GM23338 (cell line): ENCODE data around the gene SCNN1B. TPM values are rescaled to one million over a fixed set of nuclear protein-coding genes. Genes with fewer than 3 reads are reported as not detected.

ENCODE experiments used
- ATAC-seq: fragments of 200-7000 bp; cut with Tn5 transposase; 3 replicates; pipeline ENCODE4 v1.9.1; 2020
- DNase-seq: peaks from one replicate; pipeline ENCODE4 v3.0.0-alpha.2; 2015; ENCODE audit warnings: low spot score
- H2AFZ ChIP-seq: fragments of 200-600 bp; sonication (generic); 2 replicates; pipeline ENCODE4 v1.8.0; 2016; ENCODE audit warnings: antibody characterized with exemption, mild to moderate bottlenecking, moderate library complexity
- H3F3A ChIP-seq: fragments of 200-600 bp; sonication (generic); replicated peaks from 2 replicates; pipeline ENCODE4 v1.8.0; 2017; ENCODE audit warnings: antibody characterized with exemption, mixed run types, low read depth
- H3K27ac ChIP-seq: fragments of 200-600 bp; sonication (generic); 2 replicates; pipeline ENCODE4 v1.6.1; 2016; ENCODE audit warnings: low read depth
- H3K27me3 ChIP-seq: fragments of 200-600 bp; sonication (generic); 2 replicates; pipeline ENCODE4 v1.8.0; 2016; ENCODE audit warnings: mild to moderate bottlenecking, mixed run types, moderate library complexity; ENCODE audit not compliant: insufficient read depth
- H3K36me3 ChIP-seq: fragments of 200-600 bp; sonication (generic); 2 replicates; pipeline ENCODE4 v1.8.0; 2016; ENCODE audit warnings: mild to moderate bottlenecking; ENCODE audit not compliant: insufficient read depth
- H3K4me1 ChIP-seq: fragments of 200-600 bp; sonication (generic); 2 replicates; pipeline ENCODE4 v1.8.0; 2016; ENCODE audit warnings: mild to moderate bottlenecking, moderate library complexity; ENCODE audit not compliant: insufficient read depth
- H3K4me2 ChIP-seq: fragments of 200-600 bp; sonication (generic); 2 replicates; pipeline ENCODE4 v1.7.1; 2017; ENCODE audit warnings: mixed run types
- H3K4me3 ChIP-seq: fragments of 200-600 bp; sonication (generic); 2 replicates; pipeline ENCODE4 v1.6.1; 2016; ENCODE audit warnings: mixed run types
- H3K79me2 ChIP-seq: fragments of 200-600 bp; sonication (generic); replicated peaks from 2 replicates; pipeline ENCODE4 v1.8.0; 2017; ENCODE audit warnings: mild to moderate bottlenecking; ENCODE audit not compliant: insufficient read depth
- H3K9me2 ChIP-seq: fragments of 200-600 bp; sonication (generic); 2 replicates; pipeline ENCODE4 v1.8.0; 2017; ENCODE audit not compliant: insufficient read depth
- H4K20me1 ChIP-seq: fragments of 200-600 bp; sonication (generic); replicated peaks from 2 replicates; pipeline ENCODE4 v1.8.0; 2017; ENCODE audit warnings: mild to moderate bottlenecking; ENCODE audit not compliant: insufficient read depth
- H3K27ac Mint-ChIP-seq: 2 replicates; pipeline ENCODE4 v1.8.0; 2020; ENCODE audit warnings: inconsistent platforms, mild to moderate bottlenecking, moderate library complexity, mixed read lengths
- H3K27me3 Mint-ChIP-seq: 3 replicates; pipeline ENCODE4 v1.8.0; 2022; ENCODE audit warnings: low read depth, mild to moderate bottlenecking, moderate library complexity, mixed read lengths, inconsistent platforms; ENCODE audit not compliant: insufficient read depth, poor library complexity
- H3K36me3 Mint-ChIP-seq: 3 replicates; pipeline ENCODE4 v1.8.0; 2021; ENCODE audit warnings: low read depth, mild to moderate bottlenecking, inconsistent platforms, moderate library complexity, mixed read lengths
- H3K4me1 Mint-ChIP-seq: 3 replicates; pipeline ENCODE4 v1.8.0; 2020; ENCODE audit warnings: mild to moderate bottlenecking, inconsistent platforms, mixed read lengths
- H3K4me3 Mint-ChIP-seq: 3 replicates; pipeline ENCODE4 v1.8.0; 2021; ENCODE audit warnings: moderate library complexity, mild to moderate bottlenecking, inconsistent platforms, mixed read lengths
- H3K9me3 Mint-ChIP-seq: 3 replicates; pipeline ENCODE4 v1.8.0; 2020; ENCODE audit warnings: moderate library complexity, mild to moderate bottlenecking, inconsistent platforms, mixed read lengths
- CREB1 ChIP-seq: fragments of 250-450 bp; sonication (Bioruptor Pico); IDR thresholded peaks from 2 replicates; pipeline ENCODE4 v1.5.0; 2020; ENCODE audit warnings: low read depth, mild to moderate bottlenecking, moderate library complexity
- CTCF ChIP-seq, 2 experiments: fragments of 200-600 bp in 1 of 2; sonication (generic) in 1 of 2; conservative IDR thresholded peaks; 2 replicates each; pipeline versions ENCODE4 v1.5.1 to v1.6.1; 2016 to 2017; ENCODE audit warnings: antibody characterized with exemption in 2 of 2, low read depth in 2 of 2, mild to moderate bottlenecking in 2 of 2, moderate library complexity in 1 of 2
- ETS1 ChIP-seq: IDR thresholded peaks from 2 replicates; pipeline ENCODE4 v1.6.1; 2016; ENCODE audit warnings: antibody characterized with exemption
- EZH2 ChIP-seq: fragments of 200-600 bp; sonication (generic); IDR thresholded peaks from one replicate; pipeline ENCODE4 v1.8.0; 2017; ENCODE audit warnings: antibody characterized with exemption, mild to moderate bottlenecking, low read depth; ENCODE audit not compliant: unreplicated experiment
- EZH2phosphoT487 ChIP-seq: fragments of 200-600 bp; sonication (generic); IDR thresholded peaks from one replicate; pipeline ENCODE4 v1.8.1; 2018; ENCODE audit warnings: antibody characterized with exemption; ENCODE audit not compliant: unreplicated experiment
- JUNB ChIP-seq: IDR thresholded peaks from one replicate; pipeline ENCODE4 v1.6.1; 2016; ENCODE audit warnings: antibody characterized with exemption; ENCODE audit not compliant: unreplicated experiment
- NANOG ChIP-seq: IDR thresholded peaks from 2 replicates; pipeline ENCODE4 v1.6.1; 2016; ENCODE audit warnings: antibody characterized with exemption, borderline replicate concordance
- POLR2AphosphoS5 ChIP-seq: IDR thresholded peaks from 2 replicates; pipeline ENCODE4 v1.6.1; 2016; ENCODE audit warnings: antibody characterized with exemption, low read depth
- REST ChIP-seq: IDR thresholded peaks from one replicate; pipeline ENCODE4 v1.6.1; 2018; ENCODE audit warnings: antibody characterized with exemption; ENCODE audit not compliant: unreplicated experiment
- STAT1 ChIP-seq: IDR thresholded peaks from one replicate; pipeline ENCODE4 v1.6.1; 2016; ENCODE audit warnings: antibody characterized with exemption; ENCODE audit not compliant: unreplicated experiment
- ZNF114 ChIP-seq: fragments of 250-450 bp; sonication (Bioruptor Pico); IDR thresholded peaks from 2 replicates; pipeline ENCODE4 v1.5.0; 2020; ENCODE audit warnings: mild to moderate bottlenecking, moderate library complexity
- ZNF331 ChIP-seq: fragments of 250-450 bp; sonication (Bioruptor Pico); IDR thresholded peaks from 2 replicates; pipeline ENCODE4 v1.5.0; 2020; ENCODE audit warnings: low read depth, mild to moderate bottlenecking, moderate library complexity
- polyA plus RNA-seq: library from polyadenylated mRNA; unstranded; fragments of >200 nt; fragmentation: Nextera tagmentation; extraction: Ambion mirVana; gene quantifications from 2 replicates; pipeline ENCODE4 v1.2.1, GENCODE V29; 2016
- total RNA-seq: library from RNA; depleted of rRNA; stranded (reverse); fragments of >200 nt; shearing (Covaris generic); gene quantifications from 2 replicates; pipeline ENCODE4 v1.2.3, GENCODE V29; 2014
- TF ChIP-seq, protein P1 (sequence below): fragments of 250-450 bp; sonication (Bioruptor Pico); IDR thresholded peaks from 2 replicates; pipeline ENCODE4 v1.5.0; 2020; ENCODE audit warnings: mild to moderate bottlenecking, moderate library complexity

Gene SCNN1B
- total and polyA plus RNA-seq, 2 experiments from 2014 or later, result 0.78 to 1.1 TPM

DNA sequence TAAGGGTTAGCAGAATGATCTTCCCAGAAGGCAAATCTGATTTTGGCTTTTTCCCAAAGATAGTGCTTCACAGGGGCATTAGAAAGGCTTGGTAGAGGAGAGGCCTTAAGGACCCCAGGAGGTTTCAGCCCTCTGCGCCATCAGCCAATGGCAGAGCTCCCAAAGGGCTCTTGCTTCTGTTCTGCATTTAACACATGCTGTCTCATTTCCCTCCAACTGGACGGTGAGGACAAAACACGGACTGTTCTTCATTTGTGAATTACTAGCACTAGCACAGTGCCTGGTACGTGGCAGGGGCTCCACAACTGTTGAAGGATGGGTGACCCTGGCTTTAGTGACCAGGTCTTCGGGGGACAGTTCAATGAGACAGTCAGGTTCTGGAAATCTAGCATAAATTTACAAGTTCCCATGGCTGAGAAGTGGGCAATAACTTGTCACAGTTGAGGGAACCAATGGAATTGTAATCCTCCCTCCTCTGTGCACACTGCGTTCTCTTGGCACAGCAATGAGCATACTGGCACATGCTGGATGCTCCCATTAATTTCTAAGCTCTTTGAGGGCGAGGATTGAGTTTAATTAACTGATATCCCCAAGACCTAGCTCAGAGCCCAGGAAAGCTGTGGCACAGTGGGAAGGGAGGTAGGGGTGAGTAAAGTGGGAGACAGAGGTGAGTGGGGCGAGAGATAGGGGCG, 105.5 kb downstream of the SCNN1B start:
- Mint-ChIP-seq H3K36me3 (peaks cover 26% of the 10 kb centered on the region), H3K27ac (no peak overlapping the region), H3K4me1 (peaks cover 20% of the 10 kb centered on the region), H3K27me3 (peaks cover 3% of the 10 kb centered on the region), H3K9me3 (no peaks in the 10 kb centered on the region), H3K4me3 (no peak overlapping the region)
- no peak overlapping the region for H3K4me2 ChIP-seq
- peaks cover 16% of the 10 kb centered on the region for H3K4me1 ChIP-seq
- peaks cover 14% of the 10 kb centered on the region for H3K36me3 ChIP-seq
- no peaks in the 10 kb centered on the region for H3F3A ChIP-seq
- ATAC-seq (no peak), DNase-seq (no peak)
- H3K27me3 ChIP-seq, result no peaks in the 10 kb centered on the region
- TF ChIP-seq JUNB (no peak), CREB1 (no peak), ZNF114 (CRISPR knock-in tag) (no peak), ETS1 (no peak), POLR2AphosphoS5 (no peak), EZH2phosphoT487 (no peak), REST (no peak), EZH2 (no peak), NANOG (no peak), ZNF331 (CRISPR knock-in tag) (no peak), STAT1 (no peak), CTCF (conservative IDR thresholded peaks at IDR 0.05; ENCODE audit: low read depth in 2 of 2) (no peak)
- TF ChIP-seq, protein P1, sequence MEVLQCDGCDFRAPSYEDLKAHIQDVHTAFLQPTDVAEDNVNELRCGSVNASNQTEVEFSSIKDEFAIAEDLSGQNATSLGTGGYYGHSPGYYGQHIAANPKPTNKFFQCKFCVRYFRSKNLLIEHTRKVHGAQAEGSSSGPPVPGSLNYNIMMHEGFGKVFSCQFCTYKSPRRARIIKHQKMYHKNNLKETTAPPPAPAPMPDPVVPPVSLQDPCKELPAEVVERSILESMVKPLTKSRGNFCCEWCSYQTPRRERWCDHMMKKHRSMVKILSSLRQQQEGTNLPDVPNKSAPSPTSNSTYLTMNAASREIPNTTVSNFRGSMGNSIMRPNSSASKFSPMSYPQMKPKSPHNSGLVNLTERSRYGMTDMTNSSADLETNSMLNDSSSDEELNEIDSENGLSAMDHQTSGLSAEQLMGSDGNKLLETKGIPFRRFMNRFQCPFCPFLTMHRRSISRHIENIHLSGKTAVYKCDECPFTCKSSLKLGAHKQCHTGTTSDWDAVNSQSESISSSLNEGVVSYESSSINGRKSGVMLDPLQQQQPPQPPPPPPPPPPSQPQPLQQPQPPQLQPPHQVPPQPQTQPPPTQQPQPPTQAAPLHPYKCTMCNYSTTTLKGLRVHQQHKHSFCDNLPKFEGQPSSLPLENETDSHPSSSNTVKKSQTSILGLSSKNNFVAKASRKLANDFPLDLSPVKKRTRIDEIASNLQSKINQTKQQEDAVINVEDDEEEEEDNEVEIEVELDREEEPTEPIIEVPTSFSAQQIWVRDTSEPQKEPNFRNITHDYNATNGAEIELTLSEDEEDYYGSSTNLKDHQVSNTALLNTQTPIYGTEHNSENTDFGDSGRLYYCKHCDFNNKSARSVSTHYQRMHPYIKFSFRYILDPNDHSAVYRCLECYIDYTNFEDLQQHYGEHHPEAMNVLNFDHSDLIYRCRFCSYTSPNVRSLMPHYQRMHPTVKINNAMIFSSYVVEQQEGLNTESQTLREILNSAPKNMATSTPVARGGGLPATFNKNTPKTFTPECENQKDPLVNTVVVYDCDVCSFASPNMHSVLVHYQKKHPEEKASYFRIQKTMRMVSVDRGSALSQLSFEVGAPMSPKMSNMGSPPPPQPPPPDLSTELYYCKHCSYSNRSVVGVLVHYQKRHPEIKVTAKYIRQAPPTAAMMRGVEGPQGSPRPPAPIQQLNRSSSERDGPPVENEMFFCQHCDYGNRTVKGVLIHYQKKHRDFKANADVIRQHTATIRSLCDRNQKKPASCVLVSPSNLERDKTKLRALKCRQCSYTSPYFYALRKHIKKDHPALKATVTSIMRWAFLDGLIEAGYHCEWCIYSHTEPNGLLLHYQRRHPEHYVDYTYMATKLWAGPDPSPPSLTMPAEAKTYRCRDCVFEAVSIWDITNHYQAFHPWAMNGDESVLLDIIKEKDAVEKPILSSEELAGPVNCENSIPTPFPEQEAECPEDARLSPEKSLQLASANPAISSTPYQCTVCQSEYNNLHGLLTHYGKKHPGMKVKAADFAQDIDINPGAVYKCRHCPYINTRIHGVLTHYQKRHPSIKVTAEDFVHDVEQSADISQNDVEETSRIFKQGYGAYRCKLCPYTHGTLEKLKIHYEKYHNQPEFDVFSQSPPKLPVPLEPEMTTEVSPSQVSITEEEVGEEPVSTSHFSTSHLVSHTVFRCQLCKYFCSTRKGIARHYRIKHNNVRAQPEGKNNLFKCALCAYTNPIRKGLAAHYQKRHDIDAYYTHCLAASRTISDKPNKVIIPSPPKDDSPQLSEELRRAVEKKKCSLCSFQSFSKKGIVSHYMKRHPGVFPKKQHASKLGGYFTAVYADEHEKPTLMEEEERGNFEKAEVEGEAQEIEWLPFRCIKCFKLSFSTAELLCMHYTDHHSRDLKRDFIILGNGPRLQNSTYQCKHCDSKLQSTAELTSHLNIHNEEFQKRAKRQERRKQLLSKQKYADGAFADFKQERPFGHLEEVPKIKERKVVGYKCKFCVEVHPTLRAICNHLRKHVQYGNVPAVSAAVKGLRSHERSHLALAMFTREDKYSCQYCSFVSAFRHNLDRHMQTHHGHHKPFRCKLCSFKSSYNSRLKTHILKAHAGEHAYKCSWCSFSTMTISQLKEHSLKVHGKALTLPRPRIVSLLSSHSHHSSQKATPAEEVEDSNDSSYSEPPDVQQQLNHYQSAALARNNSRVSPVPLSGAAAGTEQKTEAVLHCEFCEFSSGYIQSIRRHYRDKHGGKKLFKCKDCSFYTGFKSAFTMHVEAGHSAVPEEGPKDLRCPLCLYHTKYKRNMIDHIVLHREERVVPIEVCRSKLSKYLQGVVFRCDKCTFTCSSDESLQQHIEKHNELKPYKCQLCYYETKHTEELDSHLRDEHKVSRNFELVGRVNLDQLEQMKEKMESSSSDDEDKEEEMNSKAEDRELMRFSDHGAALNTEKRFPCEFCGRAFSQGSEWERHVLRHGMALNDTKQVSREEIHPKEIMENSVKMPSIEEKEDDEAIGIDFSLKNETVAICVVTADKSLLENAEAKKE (CRISPR knock-in tag), result no peak
- H3K27ac ChIP-seq, result no peak overlapping the region
- H3K9me2 ChIP-seq, result no peaks in the 10 kb centered on the region
- H2AFZ ChIP-seq, result no peak overlapping the region
- H3K4me3 ChIP-seq, result no peak overlapping the region
- H4K20me1 ChIP-seq, result no peaks in the 10 kb centered on the region
- H3K79me2 ChIP-seq, result no peaks in the 10 kb centered on the region
